Stimulated activated CD8-positive, alpha-beta memory T cell treated with anti-CD3 and anti-CD28 coated beads, Interleukin-12 subunit alpha, Interleukin-12 subunit beta, amount 100 ng/mL, for 1 hour (primary cell): ENCODE results near the gene HELZ.

ENCODE experiments used
- DNase-seq: peaks from one replicate; pipeline ENCODE4 v3.0.0-alpha.2; 2020; ENCODE audit warnings: low read depth

HELZ gene

DNA sequence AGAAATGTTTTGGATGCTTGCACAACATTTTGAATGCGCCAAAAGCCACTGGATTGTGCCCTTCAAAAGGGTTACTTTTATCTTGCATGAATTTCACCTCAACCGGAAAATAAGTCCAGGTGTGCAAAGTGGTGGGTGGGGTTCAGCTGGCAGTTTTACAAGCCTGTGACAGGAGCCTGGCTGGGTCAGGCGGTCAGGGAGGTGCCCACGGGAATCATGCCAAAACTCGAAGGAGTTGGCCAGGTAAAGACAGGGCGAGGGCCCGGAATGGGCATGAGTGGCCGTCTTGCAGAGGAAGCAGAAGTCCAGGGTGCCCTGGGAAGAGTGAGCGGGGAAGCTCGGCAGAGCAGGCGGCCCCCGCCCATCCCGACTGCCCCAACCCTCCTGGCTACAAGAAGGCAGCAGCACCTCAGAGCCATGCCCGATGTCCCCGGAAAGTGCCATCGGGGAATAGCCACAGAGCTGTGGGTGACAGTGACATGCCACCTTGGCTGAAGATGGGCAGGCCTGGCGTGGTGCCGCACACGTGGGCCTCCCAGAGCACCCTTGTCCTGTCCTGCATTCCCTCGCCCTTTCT, 219.7 kb downstream of the HELZ start:
- no peak for DNase-seq

DNA sequence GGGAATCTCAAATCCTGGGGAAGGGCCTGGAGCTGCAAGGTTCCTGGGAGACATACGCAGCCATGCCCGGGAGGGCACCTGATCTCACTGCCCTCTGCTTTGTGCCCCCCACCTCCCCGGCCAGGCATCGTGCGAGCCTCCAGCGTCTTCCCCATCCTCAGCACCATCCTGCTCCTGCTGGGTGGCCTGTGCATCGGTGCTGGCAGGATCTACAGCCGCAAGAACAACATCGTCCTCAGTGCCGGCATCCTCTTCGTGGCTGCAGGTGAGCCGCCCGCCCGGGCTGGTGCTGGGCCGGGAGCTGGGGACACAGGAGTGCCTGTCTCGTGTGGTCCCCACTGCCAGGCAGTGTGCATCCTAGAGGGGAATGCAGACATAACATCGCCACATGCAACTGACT, 220.3 kb downstream of the HELZ start:
- no peak for DNase-seq

DNA sequence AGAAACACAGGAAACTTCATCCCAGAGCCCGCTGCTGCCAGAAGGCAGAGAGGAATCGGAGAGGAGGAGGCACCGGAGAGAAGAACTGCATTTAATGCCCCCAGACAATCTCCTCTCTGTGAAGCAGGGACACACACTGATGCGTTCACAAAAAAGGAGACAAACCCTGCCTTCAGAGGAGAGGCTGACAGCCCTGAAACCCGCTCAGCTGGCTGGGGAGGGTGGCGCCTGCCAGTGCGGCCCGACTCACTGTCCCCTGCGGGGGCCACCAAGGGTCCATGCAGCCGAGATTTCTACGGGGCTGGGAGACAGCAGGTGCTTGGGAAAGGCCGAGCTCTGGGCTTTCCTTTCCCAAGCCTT, 222.6 kb downstream of the HELZ start:
- DNase-seq: no peak

DNA sequence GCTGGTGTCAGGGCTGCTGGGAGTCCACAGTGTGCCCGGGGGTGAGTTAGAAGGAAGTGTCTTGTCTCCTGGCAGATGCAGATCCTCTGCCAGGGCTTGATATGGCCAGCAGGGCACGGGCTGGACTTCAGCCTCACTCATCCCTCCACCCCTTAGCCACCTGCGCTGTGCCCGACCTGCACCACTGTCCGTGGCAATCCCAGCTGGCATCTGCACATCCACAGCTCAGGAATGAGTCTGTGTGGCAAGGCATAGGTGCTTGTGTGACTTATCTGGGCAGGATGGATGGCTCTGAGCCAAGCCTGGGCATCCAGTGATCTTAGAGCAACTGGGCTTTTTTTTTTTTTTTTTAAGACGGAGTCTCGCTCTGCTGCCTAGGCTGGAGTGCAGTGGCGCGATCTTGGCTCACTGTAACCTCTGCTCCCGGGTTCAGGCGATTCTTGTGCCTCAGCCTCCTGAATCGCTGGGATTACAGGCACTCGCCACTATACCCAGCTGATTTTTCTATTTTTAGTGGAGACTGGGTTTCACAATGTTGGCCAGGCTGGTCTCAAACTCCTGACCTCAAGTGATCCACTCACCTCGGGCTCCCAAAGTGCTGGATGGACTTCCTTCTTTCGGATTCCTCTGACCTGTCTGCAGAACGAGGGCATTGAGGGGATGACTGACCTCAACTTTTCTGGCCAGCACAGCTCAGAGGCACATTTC, 223.1 kb downstream of the HELZ start:
- no peak for DNase-seq

DNA sequence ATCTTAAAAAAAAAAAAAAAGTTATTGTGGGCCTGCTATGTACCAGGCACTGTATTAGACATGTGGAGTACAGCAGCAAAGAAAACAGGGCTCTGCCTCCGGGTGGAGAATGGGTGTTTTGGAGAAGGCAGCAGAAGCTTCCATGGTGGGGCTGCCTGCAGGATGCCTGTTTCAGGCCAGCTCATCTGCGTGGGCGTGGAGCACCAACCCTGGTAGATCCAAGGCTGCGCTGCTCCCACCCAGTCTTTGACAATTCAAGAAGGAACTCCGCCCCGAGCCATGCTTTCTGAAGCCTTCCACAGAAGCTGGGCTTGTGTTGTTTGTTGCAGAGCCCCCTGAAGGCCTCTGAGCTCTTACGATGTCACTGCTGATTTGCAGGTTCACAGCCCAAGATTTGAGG, 223.8 kb downstream of the HELZ start:
- no peak for DNase-seq
